GM12878 (cell line): Measurements from ENCODE around the gene TFB1M. TPM values are rescaled to one million over a fixed set of nuclear protein-coding genes. Genes with fewer than 3 reads are reported as not detected.

Experiments
- ATAC-seq: fragments of 200-7000 bp; cut with Tn5 transposase; 3 replicates; pipeline ENCODE4 v1.9.1; 2020; ENCODE audit warnings: mild to moderate bottlenecking, moderate library complexity
- BruUV-seq: library from RNA; stranded (reverse); fragments of 400-500 nt; replicated peaks from 2 replicates; lab custom pipeline; 2021; lab: Mats Ljungman, UMichigan
- CTCF ChIA-PET: fragments of 300-600 bp; sonication (Branson Sonifier 250); formaldehyde crosslinking; extraction: SDS; loops from one replicate; lab custom pipeline; 2021; ENCODE audit warnings: inconsistent platforms; lab: Yijun Ruan, JAX
- POLR2A ChIA-PET: fragments of 350-600 bp; formaldehyde crosslinking; extraction: SDS; loops from one replicate; lab custom pipeline; 2021; ENCODE audit warnings: inconsistent platforms; lab: Charles Lee
- RAD21 ChIA-PET: fragments of 300-600 bp; sonication (Branson Sonifier 250); formaldehyde crosslinking; loops from one replicate; lab custom pipeline; 2023; ENCODE audit warnings: antibody characterized with exemption; ENCODE audit not compliant: unreplicated experiment; lab: Charles Lee
- SMC1A ChIA-PET: fragments of 300-600 bp; sonication (Branson Sonifier 250); formaldehyde crosslinking; loops from one replicate; lab custom pipeline; 2023; ENCODE audit not compliant: unreplicated experiment, uncharacterized antibody; lab: Charles Lee
- DNase-seq: peaks from one replicate; pipeline ENCODE4 v3.0.0-alpha.2; 2011; ENCODE audit warnings: low read depth, low spot score
- FAIRE-seq: peaks from 3 replicates; lab custom pipeline; 2011; peaks lifted over from hg19 to GRCh38; lab: Jason Lieb, UNC
- H2AFZ ChIP-seq: 2 replicates; pipeline ENCODE4 v1.6.0; 2011; ENCODE audit warnings: low read depth, low read length, control low read depth; ENCODE audit not compliant: control insufficient read depth
- H3K27ac ChIP-seq: 2 replicates; pipeline ENCODE4 v1.5.1; 2011; ENCODE audit warnings: control low read depth; ENCODE audit not compliant: control insufficient read depth, insufficient read depth
- H3K27me3 ChIP-seq, 2 experiments: replicated peaks in 1 of 2; 2 replicates each; pipeline versions ENCODE4 v1.6.0 to v1.6.1; 2011; ENCODE audit warnings: low read length in 1 of 2; ENCODE audit not compliant: control insufficient read depth in 2 of 2, insufficient read depth in 2 of 2
- H3K36me3 ChIP-seq, 2 experiments: 2 replicates each; pipeline ENCODE4 v1.5.1; 2011; ENCODE audit warnings: low read length in 1 of 2; ENCODE audit not compliant: control insufficient read depth in 2 of 2, insufficient read depth in 2 of 2
- H3K4me1 ChIP-seq: 2 replicates; pipeline ENCODE4 v1.6.1; 2011; ENCODE audit warnings: mild to moderate bottlenecking, low read length, moderate library complexity, mixed read lengths; ENCODE audit not compliant: control insufficient read depth, insufficient read depth
- H3K4me2 ChIP-seq: 2 replicates; pipeline ENCODE4 v1.6.0; 2011; ENCODE audit warnings: control low read depth; ENCODE audit not compliant: control insufficient read depth, insufficient read depth
- H3K4me3 ChIP-seq: fragments of 200-600 bp; sonication (generic); 2 replicates; pipeline ENCODE4 v1.5.1; 2016
- H3K79me2 ChIP-seq: 2 replicates; pipeline ENCODE4 v1.6.0; 2011; ENCODE audit warnings: low read length; ENCODE audit not compliant: control insufficient read depth, insufficient read depth
- H3K9ac ChIP-seq: 2 replicates; pipeline ENCODE4 v1.8.0; 2011; ENCODE audit warnings: low read length, control low read depth, mixed read lengths; ENCODE audit not compliant: control insufficient read depth, insufficient read depth
- H3K9me3 ChIP-seq: replicated peaks from 3 replicates; pipeline ENCODE4 v1.5.1; 2011; ENCODE audit warnings: mild to moderate bottlenecking, low read length; ENCODE audit not compliant: control insufficient read depth, insufficient read depth
- H4K20me1 ChIP-seq: 2 replicates; pipeline ENCODE4 v1.6.0; 2011; ENCODE audit not compliant: control insufficient read depth, insufficient read depth
- EGR1 ChIP-seq, 2 experiments: IDR thresholded peaks; 1 replicate in 1 of 2; 2 replicates in 1 of 2; pipeline ENCODE4 v1.6.1; 2011 to 2012; ENCODE audit warnings: low read depth in 2 of 2, low read length in 2 of 2, borderline replicate concordance in 1 of 2, mild to moderate bottlenecking in 1 of 2, moderate library complexity in 1 of 2
- IRF4 ChIP-seq: IDR thresholded peaks from 2 replicates; pipeline ENCODE4 v1.6.1; 2011; ENCODE audit warnings: low read depth, low read length
- RCOR1 ChIP-seq: conservative IDR thresholded peaks from 2 replicates; pipeline ENCODE4 v1.6.1; 2012; ENCODE audit warnings: low read depth, low read length, improper control_type of control experiment
- SIN3A ChIP-seq: IDR thresholded peaks from 2 replicates; pipeline ENCODE4 v1.6.1; 2012; ENCODE audit warnings: low read depth, low read length, improper control_type of control experiment
- SREBF2 ChIP-seq: IDR thresholded peaks from 2 replicates; pipeline ENCODE4 v1.6.1; 2012; ENCODE audit warnings: mild to moderate bottlenecking, low read length
- WGBS: methylation state at CpG from one replicate; pipeline ENCODE4 v1.1.6; 2016; ENCODE audit warnings: low lambda C conversion rate; ENCODE audit not compliant: insufficient replicate concordance, insufficient coverage; ENCODE audit errors: missing lambda C conversion rate; 5-methylcytosine and 5-hydroxymethylcytosine counted together
- in situ Hi-C: fragments of 300-500 bp; cut with MboI; formaldehyde crosslinking; loops from 9 replicates; pipeline ENCODE4 v1.14.3; 2018; ENCODE audit warnings: mixed read lengths
- intact Hi-C: fragments of 100-400 bp; cut with micrococcal nuclease; formaldehyde crosslinking; loops from one replicate; pipeline ENCODE4 v1.14.2; 2022; ENCODE audit not compliant: unreplicated experiment
- polyA plus RNA-seq, 11 experiments: library from polyadenylated mRNA; depleted of rRNA in 4 of 11; unstranded in 6 of 11; stranded (reverse) in 5 of 11; fragments of >200 nt; fragmentation: Nextera tagmentation in 4 of 11; fragmentation: Illumina TruSeq in 1 of 11; extraction: Ambion mirVana in 4 of 11; extraction: Trizol in 1 of 11; gene quantifications; 1 replicate in 1 of 11; 2 replicates in 10 of 11; pipeline versions ENCODE4 v1.2.1 to v1.2.3, GENCODE V29; 2011 to 2016; ENCODE audit warnings: inconsistent platforms in 2 of 11, missing spikeins in 2 of 11, low read depth in 1 of 11
- total RNA-seq, 4 experiments: library from RNA; depleted of rRNA in 3 of 4; stranded (reverse); fragments of >200 nt in 3 of 4; fragmentation: Illumina TruSeq in 1 of 4; extraction: Trizol in 1 of 4; gene quantifications; 2 replicates each; pipeline versions ENCODE4 v1.2.1 to v1.2.3, GENCODE V29; 2013 to 2021
- TF ChIP-seq, protein P1 (sequence below): fragments of 450-650 bp; IDR thresholded peaks from 2 replicates; pipeline ENCODE4 v1.6.1; 2017; ENCODE audit warnings: mild to moderate bottlenecking, low read depth, inconsistent platforms; ENCODE audit not compliant: poor library complexity, severe bottlenecking

TFB1M gene
- total and polyA plus RNA-seq, 10 of the 15 experiments (the other 5 are each of a cell fraction or from before 2014, with no cell fraction given), result 29.9 to 117 (median 41.3) TPM

DNA sequence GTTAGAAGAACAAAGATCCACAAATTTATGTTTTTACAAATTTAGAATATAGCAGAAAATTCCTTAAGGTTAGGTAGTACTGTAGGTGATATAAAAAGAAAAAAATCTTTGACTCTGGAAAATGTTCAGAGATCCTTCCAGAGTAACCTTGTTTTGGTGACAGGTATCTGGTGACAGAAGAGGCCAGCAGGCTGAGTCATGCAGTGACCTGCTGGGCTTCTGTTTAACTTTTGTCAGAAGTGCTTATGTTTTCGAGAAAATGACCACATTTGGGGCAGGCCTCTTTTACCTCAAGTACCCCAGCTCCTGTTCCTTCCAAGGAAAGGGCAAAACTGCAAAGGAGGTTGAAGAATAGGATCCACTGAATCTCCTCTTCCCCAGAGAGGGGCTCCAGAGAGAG is 60.9 kb downstream of the TFB1M start:
- Histone ChIP-seq H3K4me3 (no peak overlapping the region), H3K9me3 (no peaks in the 10 kb centered on the region), H3K4me2 (no peak overlapping the region), H4K20me1 (no peaks in the 10 kb centered on the region), H3K36me3 (peaks cover 11 to 32% of the 10 kb centered on the region in 2 experiments), H2AFZ (no peak overlapping the region), H3K4me1 (no peaks in the 10 kb centered on the region), H3K27ac (no peak overlapping the region), H3K79me2 (no peaks in the 10 kb centered on the region), H3K27me3 (no peaks in the 10 kb centered on the region), H3K9ac (no peak overlapping the region)
- intact Hi-C loops (no loop called here), in situ Hi-C loops (loop anchor here (5.0 kb wide), 3 partner anchors 76 to 576 kb away; no protein-coding TSS in a partner anchor)
- no peak for ATAC-seq
- DNase-seq, result no peak
- POLR2A ChIA-PET, result no interaction called here
- RAD21 ChIA-PET, result no interaction called here
- FAIRE-seq, result no peak
- SMC1A ChIA-PET, result interaction anchor here (11.0 kb wide), 1 partner anchor 76 kb away, joined by 224 read pairs; no protein-coding TSS in a partner anchor
- WGBS, result 95% methylated on average over 1 of the region's 1 CpG
- no TSS peak for BruUV-seq
- TF ChIP-seq IRF4 (no peak), SIN3A (no peak), EGR1 (IDR thresholded peaks at IDR 0.05; ENCODE audit: borderline replicate concordance in 1 of 2, low read depth in 2 of 2, low read length in 2 of 2) (no peak), RCOR1 (no peak)
- CTCF ChIA-PET, result interaction anchor here (2.0 to 8.5 kb wide), 2 partner anchors 15 to 75 kb away, joined by 7 to 228 read pairs; no protein-coding TSS in a partner anchor

DNA sequence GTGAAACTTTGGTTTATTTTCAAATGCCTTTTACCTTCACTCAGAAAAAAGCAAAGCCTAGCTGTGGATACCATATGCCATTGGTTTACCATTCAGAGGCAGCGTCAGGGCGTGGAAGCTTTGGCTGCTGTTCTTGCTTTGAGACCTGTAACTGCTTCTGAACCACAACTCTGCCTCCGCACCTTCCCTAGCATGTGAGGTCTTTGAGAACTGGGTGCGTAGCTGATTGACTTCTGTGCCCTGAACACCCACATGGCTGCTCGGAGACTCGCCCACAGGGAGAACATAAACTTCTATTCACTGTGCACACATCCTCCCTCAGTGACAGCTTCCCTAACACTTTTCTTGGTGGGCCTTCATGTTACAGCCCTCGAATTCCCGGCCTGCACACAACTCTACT is 61.7 kb downstream of the TFB1M start:
- no peak for ATAC-seq
- Histone ChIP-seq H3K79me2 (no peaks in the 10 kb centered on the region), H3K27ac (no peak overlapping the region), H3K36me3 (peaks cover 14 to 27% of the 10 kb centered on the region in 2 experiments), H2AFZ (no peak overlapping the region)
- intact Hi-C loops, result no loop called here
- in situ Hi-C loops, result loop anchor here (5.0 kb wide), 3 partner anchors 75 to 575 kb away; no protein-coding TSS in a partner anchor
- SMC1A ChIA-PET, result interaction anchor here (1.0 to 11.0 kb wide), 5 partner anchors 24 to 81 kb away, joined by 3 to 224 read pairs (median 5); no protein-coding TSS in a partner anchor
- TF ChIP-seq, protein P1, sequence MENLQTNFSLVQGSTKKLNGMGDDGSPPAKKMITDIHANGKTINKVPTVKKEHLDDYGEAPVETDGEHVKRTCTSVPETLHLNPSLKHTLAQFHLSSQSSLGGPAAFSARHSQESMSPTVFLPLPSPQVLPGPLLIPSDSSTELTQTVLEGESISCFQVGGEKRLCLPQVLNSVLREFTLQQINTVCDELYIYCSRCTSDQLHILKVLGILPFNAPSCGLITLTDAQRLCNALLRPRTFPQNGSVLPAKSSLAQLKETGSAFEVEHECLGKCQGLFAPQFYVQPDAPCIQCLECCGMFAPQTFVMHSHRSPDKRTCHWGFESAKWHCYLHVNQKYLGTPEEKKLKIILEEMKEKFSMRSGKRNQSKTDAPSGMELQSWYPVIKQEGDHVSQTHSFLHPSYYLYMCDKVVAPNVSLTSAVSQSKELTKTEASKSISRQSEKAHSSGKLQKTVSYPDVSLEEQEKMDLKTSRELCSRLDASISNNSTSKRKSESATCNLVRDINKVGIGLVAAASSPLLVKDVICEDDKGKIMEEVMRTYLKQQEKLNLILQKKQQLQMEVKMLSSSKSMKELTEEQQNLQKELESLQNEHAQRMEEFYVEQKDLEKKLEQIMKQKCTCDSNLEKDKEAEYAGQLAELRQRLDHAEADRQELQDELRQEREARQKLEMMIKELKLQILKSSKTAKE, result no peak
- TF ChIP-seq SREBF2, result no peak
- TF ChIP-seq, all 136 proteins: peak for 0
- no peak overlapping the region for H3K4me2 ChIP-seq
- H3K4me1 ChIP-seq, result peaks cover 4% of the 10 kb centered on the region; the same call in 1 of the 2 replicates
- ChIA-PET POLR2A (no interaction called here), RAD21 (no interaction called here), CTCF (interaction anchor here (0.5 to 8.5 kb wide), 4 partner anchors 13 to 99 kb away, joined by 3 to 228 read pairs (median 5); no protein-coding TSS in a partner anchor)
- FAIRE-seq (no peak), DNase-seq (no peak)
- 98% methylated on average over 8 of the region's 8 CpGs for WGBS
- H3K4me3 ChIP-seq, result no peak overlapping the region
- H3K27me3 ChIP-seq, result no peaks in the 10 kb centered on the region
- no peaks in the 10 kb centered on the region for H3K9me3 ChIP-seq
- no TSS peak for BruUV-seq
- H4K20me1 ChIP-seq, result no peaks in the 10 kb centered on the region
- H3K9ac ChIP-seq, result no peak overlapping the region
